SU-DHL-6 (cell line): ENCODE data around the gene TUBB6.

Source experiments
- H2AFZ ChIP-seq: fragments of 200-600 bp; sonication (generic); 2 replicates; pipeline ENCODE4 v1.6.1; 2014; ENCODE audit warnings: low read depth, mild to moderate bottlenecking, moderate library complexity, mixed read lengths, antibody characterized with exemption, low read length; ENCODE audit not compliant: severe bottlenecking
- H3F3A ChIP-seq: fragments of 200-600 bp; shearing (Covaris generic); 2 replicates; pipeline ENCODE4 v1.6.0; 2016; ENCODE audit warnings: antibody characterized with exemption, mild to moderate bottlenecking; ENCODE audit not compliant: insufficient read depth
- H3K27ac ChIP-seq: fragments of 200-600 bp; sonication (generic); 2 replicates; pipeline ENCODE4 v1.5.1; 2016; ENCODE audit warnings: low read depth, mild to moderate bottlenecking, low read length, moderate library complexity, mixed read lengths
- H3K27me3 ChIP-seq: fragments of 200-600 bp; sonication (generic), shearing (Covaris generic); 2 replicates; pipeline ENCODE4 v1.6.0; 2014; ENCODE audit warnings: mild to moderate bottlenecking, low read length
- H3K36me3 ChIP-seq: fragments of 200-600 bp; sonication (generic); 2 replicates; pipeline ENCODE4 v1.6.1; 2014; ENCODE audit warnings: mild to moderate bottlenecking, low read length, mixed read lengths
- H3K4me2 ChIP-seq: fragments of 300-600, 200-600 bp; shearing (Covaris generic), sonication (generic); 2 replicates; pipeline ENCODE4 v1.6.0; 2014; ENCODE audit warnings: low read length, low read depth, mild to moderate bottlenecking; ENCODE audit not compliant: poor library complexity, severe bottlenecking
- H3K4me3 ChIP-seq: fragments of 200-600 bp; sonication (generic); 2 replicates; pipeline ENCODE4 v1.5.1; 2014; ENCODE audit warnings: antibody characterized with exemption, low read length, mild to moderate bottlenecking, mixed read lengths; ENCODE audit not compliant: insufficient read depth, poor library complexity, severe bottlenecking
- H3K79me2 ChIP-seq: fragments of 200-600 bp; sonication (generic); 2 replicates; pipeline ENCODE4 v1.6.1; 2014; ENCODE audit warnings: mild to moderate bottlenecking, low read length, moderate library complexity; ENCODE audit not compliant: insufficient read depth
- H3K9ac ChIP-seq: fragments of 200-600 bp; sonication (generic); 2 replicates; pipeline ENCODE4 v1.7.0; 2014; ENCODE audit warnings: mild to moderate bottlenecking, low read length
- H3K9me2 ChIP-seq: fragments of 200-600 bp; sonication (generic); replicated peaks from 2 replicates; pipeline ENCODE4 v1.6.1; 2014; ENCODE audit warnings: low read length; ENCODE audit not compliant: insufficient read depth
- H3K9me3 ChIP-seq: fragments of 200-600 bp; sonication (generic); 2 replicates; pipeline ENCODE4 v1.6.1; 2014; ENCODE audit warnings: low read length, mixed read lengths; ENCODE audit not compliant: insufficient read depth
- H4K20me1 ChIP-seq: fragments of 200-600 bp; sonication (generic); 2 replicates; pipeline ENCODE4 v1.6.1; 2014; ENCODE audit warnings: low read depth, mild to moderate bottlenecking, antibody characterized with exemption, low read length, moderate library complexity, mixed read lengths
- CTCF ChIP-seq: fragments of 200-600 bp; sonication (generic); IDR thresholded peaks from one replicate; pipeline ENCODE4 v1.5.1; 2017; ENCODE audit warnings: antibody characterized with exemption, mild to moderate bottlenecking, low read length, moderate library complexity; ENCODE audit not compliant: insufficient read depth, poor library complexity, severe bottlenecking
- EZH2phosphoT487 ChIP-seq: fragments of 200-600 bp; sonication (generic), shearing (Covaris generic); conservative IDR thresholded peaks from 2 replicates; pipeline ENCODE4 v1.6.1; 2018; ENCODE audit warnings: mild to moderate bottlenecking, antibody characterized with exemption, low read length, moderate library complexity, mixed read lengths

TUBB6 gene

GRCh38 chr18:12315911-12316310, 7.9 kb downstream of the TUBB6 start:
- Histone ChIP-seq H4K20me1 (no peaks in the 10 kb centered on the region), H3K9me2 (no peaks in the 10 kb centered on the region), H3K79me2 (no peaks in the 10 kb centered on the region), H3F3A (no peaks in the 10 kb centered on the region), H3K4me2 (no peak overlapping the region), H3K9ac (no peak overlapping the region), H3K27ac (no peak overlapping the region), H3K4me3 (no peak overlapping the region), H3K9me3 (no peaks in the 10 kb centered on the region), H2AFZ (no peak overlapping the region), H3K27me3 (no peaks in the 10 kb centered on the region), H3K36me3 (no peaks in the 10 kb centered on the region)
- TF ChIP-seq EZH2phosphoT487 (no peak), CTCF (no peak)

- Histone ChIP-seq H3K9me2 (no peaks in the 10 kb centered on the region), H3F3A (no peaks in the 10 kb centered on the region), H4K20me1 (no peaks in the 10 kb centered on the region), H3K4me2 (no peak overlapping the region), H3K9me3 (no peaks in the 10 kb centered on the region), H3K4me3 (no peak overlapping the region), H3K36me3 (no peaks in the 10 kb centered on the region; the same call in 1 of the 2 replicates), H3K27ac (no peak overlapping the region), H3K27me3 (no peaks in the 10 kb centered on the region), H3K9ac (no peak overlapping the region), H3K79me2 (no peaks in the 10 kb centered on the region), H2AFZ (no peak overlapping the region)
- no peak for TF ChIP-seq EZH2phosphoT487
- no peak for TF ChIP-seq CTCF
Measured at GRCh38 chr18:12317664-12318333, 9.8 kb downstream of the TUBB6 start.

GRCh38 chr18:12318334-12318697, 10.3 kb downstream of the TUBB6 start:
- TF ChIP-seq EZH2phosphoT487, result no peak
- Histone ChIP-seq H3K9me3 (no peaks in the 10 kb centered on the region), H3K27me3 (no peaks in the 10 kb centered on the region), H3K79me2 (no peaks in the 10 kb centered on the region), H3K36me3 (no peaks in the 10 kb centered on the region; the same call in 1 of the 2 replicates), H3K4me2 (no peak overlapping the region), H3K4me3 (no peak overlapping the region), H3K27ac (no peak overlapping the region), H3F3A (no peaks in the 10 kb centered on the region), H4K20me1 (no peaks in the 10 kb centered on the region), H3K9ac (no peak overlapping the region), H3K9me2 (no peaks in the 10 kb centered on the region), H2AFZ (no peak overlapping the region)

GRCh38 chr18:12318857-12319256, 10.8 kb downstream of the TUBB6 start:
- Histone ChIP-seq H3K36me3 (no peaks in the 10 kb centered on the region; the same call in 1 of the 2 replicates), H3K4me2 (no peak overlapping the region), H3K27ac (no peak overlapping the region), H4K20me1 (no peaks in the 10 kb centered on the region), H3K27me3 (no peaks in the 10 kb centered on the region), H2AFZ (no peak overlapping the region), H3K79me2 (no peaks in the 10 kb centered on the region), H3K9ac (no peak overlapping the region), H3F3A (no peaks in the 10 kb centered on the region), H3K9me3 (no peaks in the 10 kb centered on the region), H3K4me3 (no peak overlapping the region), H3K9me2 (no peaks in the 10 kb centered on the region)
- TF ChIP-seq CTCF (no peak), EZH2phosphoT487 (no peak)
